ENCODE data around the gene NEIL1. TPM values are rescaled to one million over a fixed set of nuclear protein-coding genes. Genes with fewer than 3 reads are reported as not detected.

Gene NEIL1
- total RNA-seq, 1 experiment from 2014 or later, result 0.91 TPM

DNA sequence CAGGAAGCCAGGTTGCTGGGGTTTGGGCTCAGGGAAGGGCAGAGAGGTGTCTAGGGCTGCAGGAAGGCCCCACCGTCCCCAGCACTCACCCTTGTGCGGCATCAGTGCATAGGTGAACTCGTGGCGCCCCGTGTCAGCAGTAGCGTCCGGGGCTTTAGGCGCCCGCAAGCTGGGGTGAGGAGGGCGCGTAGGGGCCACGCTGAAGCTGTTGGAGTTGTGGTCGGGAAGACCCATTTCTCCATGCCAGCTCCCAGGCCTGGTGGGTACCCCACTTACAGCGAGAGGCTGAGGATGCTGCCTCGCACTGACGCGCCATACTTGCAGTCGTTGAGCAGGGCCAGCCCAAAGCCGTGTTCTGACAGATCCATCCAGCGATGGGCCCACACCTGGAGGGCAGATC, 9.7 kb downstream of the NEIL1 start:
- DNase-seq (ENCODE audit: low read depth), result no peak

DNA sequence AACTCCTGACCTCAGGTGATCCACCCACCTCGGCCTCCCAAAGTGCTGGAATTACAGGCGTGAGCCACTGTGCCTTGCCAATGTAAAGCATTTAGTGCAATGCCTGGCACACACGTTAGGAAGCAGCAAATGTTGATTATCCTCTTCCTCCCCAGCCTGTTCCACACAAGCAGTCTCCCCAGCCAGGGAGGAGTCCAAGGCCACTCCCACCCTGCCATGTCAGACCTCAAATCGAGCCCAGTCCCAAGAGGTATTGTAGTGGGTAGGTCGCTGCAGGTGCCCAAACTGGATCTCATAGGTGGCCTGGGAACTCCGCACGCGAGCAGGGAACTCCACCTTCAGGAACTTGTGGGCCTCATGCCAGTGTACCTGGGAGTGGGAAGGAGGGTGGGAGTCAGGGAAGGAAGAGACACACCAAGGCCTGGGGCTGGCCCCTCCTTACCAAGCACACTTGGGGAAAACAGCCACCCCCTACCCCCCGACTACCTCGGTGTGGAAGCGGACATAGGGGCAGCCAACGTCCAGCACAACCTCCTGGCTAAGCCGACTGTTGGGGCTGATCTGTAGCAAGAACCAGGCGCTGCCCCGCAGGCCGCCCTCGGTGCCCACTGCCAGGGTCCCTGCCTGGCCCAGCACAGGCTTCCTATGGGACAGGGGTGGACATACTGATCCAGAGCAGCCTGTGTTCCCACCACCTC, 11.3 kb downstream of the NEIL1 start:
- DNase-seq (ENCODE audit: low read depth), result no peak

GRCh38 chr15:75358771-75359536, 12.1 kb downstream of the NEIL1 start:
- DNase-seq (ENCODE audit: low read depth), result no peak

GRCh38 chr15:75359537-75360250, 12.9 kb downstream of the NEIL1 start:
- no peak for DNase-seq (ENCODE audit: low read depth)

DNA sequence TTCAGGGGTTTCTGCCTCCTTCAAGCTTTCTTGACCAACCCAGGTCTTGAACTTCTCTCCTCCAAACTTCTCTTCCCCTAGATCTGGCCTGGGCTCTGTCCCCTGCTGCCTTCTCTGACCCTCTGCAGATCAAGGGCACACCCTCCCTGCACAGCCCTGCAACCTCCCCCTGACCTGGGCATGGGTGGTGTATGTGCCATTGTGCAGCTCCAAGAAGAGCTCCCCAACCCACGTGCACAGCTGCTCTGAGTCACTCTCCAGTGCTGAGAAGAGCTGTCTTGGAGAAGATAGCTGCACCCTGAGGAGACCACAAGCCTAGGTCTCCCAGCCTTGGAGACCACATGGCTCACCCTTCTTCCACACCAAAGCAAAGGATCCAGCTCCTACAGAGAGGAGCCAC, 13.6 kb downstream of the NEIL1 start:
- no peak for DNase-seq (ENCODE audit: low read depth)

DNA sequence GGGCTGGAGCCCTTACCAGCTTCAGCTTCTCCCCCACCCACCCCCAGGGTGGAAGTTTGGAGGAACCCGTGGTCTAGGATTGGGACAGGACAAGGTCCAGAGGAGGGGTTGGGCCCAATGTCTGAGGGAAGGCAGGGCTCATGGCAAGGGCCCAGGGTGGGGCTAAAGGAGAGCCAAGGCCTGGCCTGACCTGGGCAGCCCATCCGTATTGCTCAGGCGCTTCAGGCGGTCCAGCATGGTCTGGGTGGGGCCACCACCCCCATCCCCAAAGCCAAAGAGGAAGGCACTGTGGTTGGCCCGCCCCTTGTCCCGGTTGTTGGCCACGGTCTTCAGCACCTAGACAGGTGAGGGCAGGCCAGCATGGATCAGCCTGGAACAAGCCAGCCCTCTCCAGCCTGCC, 14.0 kb downstream of the NEIL1 start:
- no peak for DNase-seq (ENCODE audit: low read depth)

GRCh38 chr15:75361361-75361988, 14.6 kb downstream of the NEIL1 start:
- DNase-seq (ENCODE audit: low read depth), result no peak

GRCh38 chr15:75361989-75362641, 15.3 kb downstream of the NEIL1 start:
- no peak for DNase-seq (ENCODE audit: low read depth)

DNA sequence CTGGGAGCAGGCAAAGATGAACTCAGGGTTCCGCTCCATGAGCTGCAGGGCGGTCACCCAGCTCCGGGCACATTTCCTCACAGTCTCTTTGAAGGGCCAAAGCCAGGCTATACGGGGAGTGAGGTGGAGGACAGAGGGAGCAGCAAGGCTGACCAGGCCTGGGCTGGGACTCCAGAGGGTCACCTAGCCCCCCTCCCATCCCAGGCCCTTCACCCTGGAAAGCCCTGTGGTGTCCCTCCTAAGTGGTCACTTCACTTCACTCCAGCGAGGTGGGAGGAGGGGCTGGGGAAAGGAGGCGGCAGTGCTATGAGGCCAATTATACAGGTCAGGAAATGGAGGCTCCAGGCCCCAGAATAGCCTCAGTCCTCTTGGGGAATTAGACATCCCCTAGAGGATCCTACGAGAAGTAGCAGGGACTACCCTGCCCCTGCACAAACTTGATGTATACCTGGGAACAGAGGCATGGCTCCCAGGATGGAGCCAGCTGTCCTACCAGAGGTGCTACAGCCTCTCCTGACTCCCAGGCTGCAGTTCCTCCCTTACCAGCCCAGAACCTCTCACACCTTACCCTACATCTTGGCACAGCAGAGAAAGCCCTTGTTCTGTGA, 15.9 kb downstream of the NEIL1 start:
- DNase-seq (ENCODE audit: low read depth), result no peak

- no peak for DNase-seq (ENCODE audit: low read depth)
Observed at GRCh38 chr15:75363786-75364185, 16.9 kb downstream of the NEIL1 start.

- DNase-seq (ENCODE audit: low read depth), result no peak
Observed at GRCh38 chr15:75364881-75365280, 18.0 kb downstream of the NEIL1 start.

- DNase-seq (ENCODE audit: low read depth), result no peak
Observed at GRCh38 chr15:75366163-75366562, 19.3 kb downstream of the NEIL1 start.

GRCh38 chr15:75367006-75367405, 20.2 kb downstream of the NEIL1 start:
- DNase-seq (ENCODE audit: low read depth), result no peak

DNA sequence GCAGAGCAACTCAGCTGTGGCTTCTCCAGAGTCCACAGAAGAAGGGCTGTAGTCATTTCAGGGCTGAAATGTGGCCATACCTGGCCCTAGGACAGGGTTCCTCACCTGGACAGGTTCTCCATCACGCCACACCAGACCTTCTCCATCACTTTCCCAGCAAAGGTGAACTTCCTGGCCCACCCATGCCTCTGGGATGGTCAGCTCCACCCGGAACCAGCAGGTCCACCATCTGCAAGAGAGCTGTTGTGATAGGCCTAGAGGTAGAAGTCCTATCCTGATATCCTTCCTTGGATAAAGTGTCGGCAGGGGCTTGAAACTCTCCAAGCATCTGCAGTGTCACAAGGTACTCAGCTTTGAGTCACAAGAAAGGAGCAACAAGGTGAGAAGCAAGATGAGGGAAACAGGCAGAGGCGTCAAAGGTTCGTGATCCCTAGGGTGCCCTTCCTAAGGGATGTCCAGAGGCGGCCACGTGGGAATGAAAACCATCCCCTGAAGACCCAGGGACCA, 20.6 kb downstream of the NEIL1 start:
- no peak for DNase-seq (ENCODE audit: low read depth)

GRCh38 chr15:75367913-75368688, 21.3 kb downstream of the NEIL1 start, which contains the start of gene MAN2C1:
TSS of gene MAN2C1 (minus strand) at chr15:75368607. CDS start at chr15:75368583, 24 bp downstream.
- DNase-seq (ENCODE audit: low read depth), result peak; percentile 94

GRCh38 chr15:75368689-75369239, 21.9 kb downstream of the NEIL1 start:
- DNase-seq (ENCODE audit: low read depth), result no peak

DNA sequence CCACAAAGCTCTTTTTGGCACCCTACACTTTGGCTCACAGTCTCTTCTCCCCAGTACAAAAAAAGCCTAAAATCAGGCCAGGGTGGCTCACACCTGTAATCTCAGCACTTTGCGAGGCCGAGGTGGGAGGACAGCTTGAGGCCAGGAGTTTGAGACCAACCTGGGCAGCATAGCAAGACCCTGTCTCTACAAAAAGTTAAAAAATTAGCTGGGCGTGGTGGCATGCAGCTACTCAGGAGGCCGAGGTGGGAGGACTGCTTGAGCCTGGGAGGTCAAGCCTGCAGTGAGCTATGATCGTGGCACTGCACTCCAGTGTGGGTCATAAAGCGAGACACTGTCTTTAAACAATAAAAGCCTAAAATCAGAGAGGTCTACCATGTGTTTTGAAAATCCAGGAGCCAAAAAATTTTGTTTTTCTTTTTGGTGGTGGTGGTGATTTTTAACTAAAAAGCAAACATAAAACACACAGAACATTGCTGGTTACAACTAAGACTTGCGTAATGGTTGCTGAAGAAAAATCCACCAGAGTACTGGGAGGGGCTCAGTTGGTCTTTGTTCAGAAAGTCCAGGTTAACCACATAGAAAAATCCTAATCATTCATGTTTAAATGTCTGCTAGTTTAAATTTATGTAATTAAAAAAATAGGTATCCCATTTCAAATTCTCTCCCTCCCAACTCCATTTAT, 23.2 kb downstream of the NEIL1 start:
- DNase-seq (ENCODE audit: low read depth), result no peak

- no peak for DNase-seq (ENCODE audit: low read depth)
Observed at GRCh38 chr15:75371486-75371885, 24.6 kb downstream of the NEIL1 start.

Data from M059J (cell line).